CD4-positive, alpha-beta T cell treated with Interleukin-1 beta for 1 hour (primary cell): ENCODE results near the gene TTC33.
"Not testable (repeated sequence)": the region's sequence is repeated elsewhere in the genome, so short reads cannot be mapped to it uniquely, and the experiment has no call there.

Source experiments
- DNase-seq, 2 donors: peaks; one replicate each; pipeline ENCODE4 v3.0.0-alpha.2; 2020 to 2022

Gene TTC33

DNA sequence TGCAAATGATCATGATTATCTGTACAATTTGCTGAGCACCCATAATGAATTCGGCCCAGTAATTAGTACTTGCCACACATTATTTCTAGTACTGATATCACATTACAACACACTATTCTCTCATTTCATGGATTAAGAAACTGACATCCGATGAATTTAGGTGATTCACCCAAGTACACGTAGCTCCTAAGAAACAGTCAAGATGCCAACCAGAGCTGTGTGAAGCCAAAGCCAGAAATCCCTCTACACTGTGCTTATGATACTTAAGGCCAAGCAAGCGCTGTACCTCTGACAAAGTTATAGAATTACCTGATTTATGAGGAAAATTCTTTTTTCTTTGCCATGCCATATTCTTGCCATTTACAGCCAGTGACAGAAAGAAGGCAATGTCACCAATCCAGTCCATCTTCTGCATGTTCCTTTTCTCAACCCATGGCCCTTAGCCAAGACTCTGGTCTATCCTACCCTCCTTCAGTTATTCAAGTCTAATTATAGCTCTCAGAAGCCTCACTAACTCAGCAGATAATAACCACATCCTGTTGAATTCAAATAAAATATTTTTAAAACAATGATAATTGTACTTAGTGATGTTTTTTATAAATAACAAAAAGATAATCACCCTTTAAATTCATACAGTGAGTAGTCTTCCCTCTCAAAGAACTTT lies 150.3 kb downstream of the TTC33 start:
- DNase-seq: peak in 1 of 2 donors; percentile 43

DNA sequence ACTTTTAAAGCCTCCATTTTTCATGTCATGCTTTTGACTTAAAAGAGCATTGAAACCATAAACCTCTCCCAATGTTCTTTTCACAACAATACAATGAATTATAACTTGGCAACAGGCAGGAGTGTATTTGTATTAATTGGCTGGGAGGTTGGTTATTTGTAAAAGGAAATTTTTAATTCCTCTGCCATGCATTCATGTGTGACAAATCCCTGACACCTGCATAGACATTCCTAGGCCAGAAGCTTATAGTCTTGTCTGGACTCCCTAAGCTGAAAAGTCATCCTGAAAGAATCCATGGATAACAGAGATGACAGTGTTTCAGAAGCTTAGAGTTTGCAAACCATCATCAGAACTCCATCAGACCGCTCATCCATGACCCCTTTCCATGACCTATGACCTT lies 152.4 kb downstream of the TTC33 start:
- no peak for DNase-seq

GRCh38 chr5:40601198-40601868 lies 154.4 kb downstream of the TTC33 start:
- no peak for DNase-seq

DNA sequence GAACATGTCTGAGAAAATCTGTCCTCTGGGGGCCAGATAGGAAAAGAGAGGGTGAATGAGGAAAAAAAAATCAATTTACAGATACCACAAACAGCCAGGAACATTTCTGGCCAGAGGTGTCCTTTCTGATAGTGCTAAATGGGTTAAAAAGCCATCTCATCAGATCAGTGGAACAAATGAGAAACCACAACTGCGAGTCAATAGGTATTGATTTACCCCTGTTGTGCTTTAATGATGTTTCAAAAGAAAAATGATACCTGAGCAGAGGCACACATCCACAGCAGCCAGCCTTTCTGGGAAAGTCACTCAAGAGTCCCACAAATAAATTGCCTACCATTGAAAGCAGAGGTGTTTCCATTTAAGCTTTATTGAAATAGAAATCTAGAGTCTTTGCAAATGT lies 155.4 kb downstream of the TTC33 start:
- no peak for DNase-seq

GRCh38 chr5:40599676-40600075 lies 156.1 kb downstream of the TTC33 start:
- no peak for DNase-seq

- DNase-seq: no peak
These were observed 160.9 kb downstream of the TTC33 start for GRCh38 chr5:40594811-40595210.

DNA sequence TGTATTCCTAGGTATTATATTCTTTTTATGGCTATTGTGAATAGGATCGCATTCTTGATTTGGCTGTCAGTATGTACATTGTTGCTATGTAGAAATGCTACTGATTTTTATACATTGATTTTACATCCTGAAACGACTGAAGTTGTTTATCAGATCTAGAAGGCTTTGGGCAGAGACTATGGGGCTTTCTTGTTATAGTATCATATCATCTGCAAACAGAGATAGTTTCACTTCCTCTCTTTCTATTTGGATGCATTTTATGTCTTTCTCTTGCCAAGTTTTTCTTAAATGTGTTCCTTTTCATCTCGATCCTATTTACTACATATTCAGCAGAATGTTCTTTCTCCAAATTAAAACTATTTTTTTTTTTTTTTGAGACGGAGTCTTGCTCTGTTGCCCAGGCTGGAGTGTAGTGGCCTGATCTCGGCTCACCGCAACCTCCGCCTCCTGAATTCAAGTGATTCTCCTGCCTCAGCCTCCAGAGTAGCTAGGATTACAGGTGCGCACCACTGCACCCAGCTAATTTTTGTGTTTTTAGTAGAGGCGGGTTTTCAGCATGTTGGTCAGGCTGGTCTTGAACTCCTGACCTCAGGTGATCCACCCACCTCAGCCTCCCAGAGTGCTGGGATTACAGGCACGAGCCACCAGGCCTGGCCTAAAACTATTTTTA lies 163.9 kb downstream of the TTC33 start:
- not testable (repeated sequence) for DNase-seq

GRCh38 chr5:40587376-40587775 lies 168.4 kb downstream of the TTC33 start:
- DNase-seq: no peak

GRCh38 chr5:40585537-40586267 lies 170.1 kb downstream of the TTC33 start:
- DNase-seq: no peak

DNA sequence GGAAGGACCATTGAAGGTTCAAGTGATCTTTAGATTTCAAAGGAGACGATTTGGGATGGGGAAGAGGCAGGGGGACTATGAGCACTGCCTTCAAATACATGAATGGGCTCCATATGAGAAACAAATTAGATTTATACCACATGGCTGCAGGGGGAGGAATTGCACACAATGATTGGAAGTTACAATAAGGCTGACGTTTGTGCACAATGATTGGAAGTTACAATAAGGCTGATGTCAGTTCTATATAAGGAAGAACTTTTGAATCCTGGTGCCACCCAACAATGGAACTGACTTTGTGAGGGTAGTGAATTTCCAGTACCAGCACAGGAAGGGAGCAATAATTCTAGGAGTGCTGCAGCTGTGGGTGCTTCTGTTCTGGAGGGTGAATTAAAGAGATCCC lies 171.7 kb downstream of the TTC33 start:
- DNase-seq: no peak

- peak in 1 of 2 donors; percentile 5 for DNase-seq
These were observed 177.0 kb downstream of the TTC33 start for GRCh38 chr5:40578501-40579451.

DNA sequence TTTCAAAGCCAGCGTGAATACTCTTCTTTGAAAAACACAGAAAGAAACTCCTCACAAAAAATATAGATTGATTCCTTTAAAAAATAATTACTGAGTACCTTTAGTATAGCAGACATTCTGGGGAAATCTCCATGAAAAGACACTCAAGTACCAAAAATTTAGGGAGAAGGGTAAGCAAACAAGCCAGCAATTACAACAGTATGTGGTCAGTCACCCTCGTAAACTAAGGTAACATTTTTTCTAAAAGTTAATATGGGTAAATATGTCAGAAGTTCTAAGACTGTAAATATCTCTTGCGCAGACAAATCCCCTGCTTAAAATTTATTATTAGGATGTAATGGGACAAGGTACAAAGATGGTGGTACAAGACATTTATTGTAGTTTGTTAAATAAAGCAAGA lies 178.0 kb downstream of the TTC33 start:
- DNase-seq: no peak

- DNase-seq: no peak
These were observed 179.8 kb downstream of the TTC33 start for GRCh38 chr5:40575921-40576320.

DNA sequence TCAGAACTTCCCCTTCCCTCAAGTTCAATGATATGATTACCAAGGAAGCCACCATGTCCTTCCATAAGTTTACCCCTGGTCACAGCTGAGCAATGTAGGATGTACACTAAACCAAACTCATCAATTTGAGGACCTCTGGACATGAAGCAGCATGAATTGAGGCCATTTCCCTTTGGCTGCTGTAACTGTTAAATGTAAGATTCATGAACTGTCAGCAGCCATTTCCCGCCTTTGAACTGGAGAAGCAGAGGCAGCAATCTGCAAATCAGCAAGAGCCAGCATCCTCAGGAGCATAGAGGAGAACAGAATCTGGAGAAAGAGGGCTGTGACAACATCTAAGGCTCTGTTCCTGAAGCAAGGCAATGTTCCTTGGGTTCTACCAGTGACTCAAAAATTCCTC lies 180.3 kb downstream of the TTC33 start:
- DNase-seq: no peak

- DNase-seq: no peak
These were observed 182.8 kb downstream of the TTC33 start for GRCh38 chr5:40572937-40573336.

DNA sequence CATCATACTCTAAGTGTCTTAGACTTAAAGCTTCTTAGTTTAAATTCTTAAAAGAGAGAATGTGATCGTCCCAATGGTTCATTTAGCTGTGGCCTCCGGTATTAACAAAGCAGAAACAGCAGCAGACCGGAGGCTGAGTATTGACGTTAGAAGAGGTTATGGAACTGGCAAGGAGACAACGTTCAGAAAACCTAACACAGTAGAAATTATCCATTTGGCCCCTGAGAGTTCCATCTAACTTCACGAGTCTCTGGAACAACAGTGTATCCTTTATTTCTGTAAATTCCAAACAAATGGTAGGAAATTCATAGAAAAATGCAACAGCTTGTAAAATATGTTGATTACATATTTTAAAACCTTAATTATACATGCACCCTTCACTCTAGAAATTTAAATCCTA lies 183.4 kb downstream of the TTC33 start:
- DNase-seq: no peak

DNA sequence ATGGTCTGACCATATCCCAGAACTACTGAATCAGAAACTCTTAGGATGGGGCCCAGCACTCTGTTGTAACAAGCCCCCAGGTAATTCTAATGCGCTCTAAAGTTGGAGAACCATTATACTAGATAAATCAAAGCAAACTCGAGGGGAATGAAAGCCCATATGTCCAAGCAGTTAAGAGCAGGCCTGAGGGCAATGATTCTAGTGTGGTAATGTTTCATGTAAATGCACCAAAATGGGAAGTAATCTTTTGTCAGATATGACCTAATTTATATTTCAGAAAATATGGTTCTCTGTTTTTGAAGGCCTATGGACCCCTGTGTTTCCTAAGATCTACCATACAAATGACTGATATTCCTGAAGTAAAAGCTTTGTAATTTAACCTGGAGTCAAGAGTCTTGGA lies 184.0 kb downstream of the TTC33 start:
- DNase-seq: no peak

- no peak for DNase-seq
These were observed 185.2 kb downstream of the TTC33 start for GRCh38 chr5:40570408-40571129.

DNA sequence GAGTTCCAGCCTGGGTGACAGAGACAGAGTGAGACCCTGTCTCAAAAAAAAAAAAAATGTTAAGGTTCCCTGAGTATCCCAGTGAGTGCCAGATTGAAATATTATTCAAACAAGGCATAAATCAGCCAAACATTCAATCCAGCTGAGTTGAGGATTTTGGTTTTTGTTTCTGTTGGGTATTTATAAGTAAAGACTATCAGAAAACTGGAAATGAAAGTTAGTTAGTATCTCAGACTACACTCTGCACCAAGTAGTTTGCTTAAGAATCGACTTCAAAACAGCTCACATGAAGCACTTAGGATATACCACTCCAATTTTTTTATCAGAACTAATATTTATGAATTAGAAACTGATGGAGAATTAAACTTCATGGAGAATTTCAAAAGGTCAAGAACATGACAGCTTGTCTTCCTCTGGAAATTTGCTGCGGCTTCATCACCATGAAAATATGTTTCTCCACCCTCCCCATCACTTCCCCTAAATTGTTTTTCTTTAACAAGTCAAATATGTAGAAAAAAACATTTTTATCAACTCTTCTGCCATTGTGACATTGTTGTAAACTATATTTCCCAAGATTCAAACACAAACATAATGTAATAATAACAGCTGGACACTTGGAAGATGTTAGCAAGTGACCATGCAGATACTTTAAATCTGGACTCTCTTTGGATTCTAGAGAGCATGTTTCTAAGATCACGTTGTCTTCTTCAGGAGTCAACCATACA lies 186.1 kb downstream of the TTC33 start:
- no peak for DNase-seq

- no peak for DNase-seq
These were observed 187.2 kb downstream of the TTC33 start for GRCh38 chr5:40568548-40568947.

DNA sequence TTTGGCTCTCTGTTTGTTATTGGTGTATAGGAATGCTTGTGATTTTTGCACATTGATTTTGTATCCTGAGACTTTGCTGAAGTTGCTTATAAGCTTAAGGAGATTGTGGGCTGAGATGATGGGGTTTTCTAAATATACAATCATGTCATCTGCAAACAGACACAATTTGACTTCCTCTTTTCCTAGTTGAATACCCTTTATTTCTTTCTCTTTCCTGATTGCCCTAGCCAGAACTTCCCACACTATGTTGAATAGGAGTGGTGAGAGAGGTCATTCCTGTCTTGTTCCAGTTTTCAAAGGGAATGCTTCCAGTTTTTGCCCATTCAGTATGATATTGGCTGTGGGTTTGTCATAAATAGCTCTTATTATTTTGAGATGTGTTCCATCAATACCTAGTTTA lies 192.6 kb downstream of the TTC33 start:
- not testable (repeated sequence) for DNase-seq
